ENCODE measurements around the gene ITGA4. TPM values are rescaled to one million over a fixed set of nuclear protein-coding genes. Genes with fewer than 3 reads are reported as not detected.

The ITGA4 gene
- total and polyA plus RNA-seq, 2 donors (not counting 1 experiment from before 2014, with no cell fraction given) = 69.2 to 169 TPM

DNA sequence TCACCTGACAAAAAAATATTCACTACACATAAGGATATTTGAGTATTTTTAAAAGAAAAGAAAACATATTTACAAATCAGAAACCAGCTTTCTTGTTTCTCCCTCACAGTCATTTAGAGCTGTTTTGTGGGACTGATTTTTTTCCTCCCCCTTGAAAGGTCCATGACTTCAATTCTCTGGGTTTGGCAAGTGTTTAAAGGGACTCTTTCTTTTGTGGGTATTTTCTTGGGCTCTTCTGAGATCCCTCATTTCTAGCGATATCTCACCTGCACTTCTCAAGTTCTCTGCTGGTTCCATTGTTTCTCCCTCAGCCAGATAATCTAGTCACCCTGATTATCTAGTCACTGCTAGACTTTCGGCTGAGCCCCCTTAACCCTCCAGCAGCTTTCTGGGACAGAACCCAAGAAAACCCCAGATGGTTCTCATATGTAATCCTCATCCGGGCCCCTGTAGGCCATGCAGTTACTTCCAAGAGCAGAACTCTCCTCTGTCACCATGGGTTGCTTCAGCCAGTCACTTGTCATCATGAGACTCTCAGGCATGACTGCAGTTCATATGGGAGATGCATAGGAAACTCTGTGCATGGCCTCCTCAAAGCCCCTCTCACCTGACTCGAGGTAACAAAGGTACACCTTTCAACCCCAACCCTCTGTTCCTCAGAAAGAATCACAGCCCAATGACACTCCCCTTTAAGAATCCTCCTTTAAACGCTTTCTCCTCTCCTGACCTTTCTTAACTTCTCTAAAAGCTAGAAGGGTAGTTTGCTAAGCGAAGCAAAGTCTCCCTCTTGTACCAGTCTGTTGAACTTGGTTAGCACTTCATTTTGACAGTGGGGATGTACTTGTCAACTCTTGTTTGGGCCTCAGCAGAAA, 36.7 kb upstream of the ITGA4 start:
- Mint-ChIP-seq H3K9me3 (ENCODE audit: insufficient read depth) (no peaks in the 10 kb centered on the region), H3K4me1 (peaks cover 54% of the 10 kb centered on the region), H3K27ac (peak overlapping the region; percentile 89), H3K4me3 (peak overlapping the region; percentile 59), H3K27me3 (no peaks in the 10 kb centered on the region)
- Histone ChIP-seq H3K27me3 (replicated peaks in 1 of 4; ENCODE audit: control extremely low read depth in 1 of 4, control insufficient read depth in 3 of 4, insufficient read depth in 4 of 4, low read length in 3 of 4) (no peaks in the 10 kb centered on the region), H3K4me1 (ENCODE audit: control insufficient read depth in 2 of 2, insufficient read depth in 2 of 2, low read length in 2 of 2) (peaks cover 45 to 48% of the 10 kb centered on the region in 2 donors), H3K4me2 (replicated peaks; ENCODE audit: low read depth, low read length, poor library complexity, severe bottlenecking) (peak overlapping the region; percentile 57), H3K9ac (ENCODE audit: low read length) (peak overlapping the region; percentile 57), H3K79me2 (ENCODE audit: control insufficient read depth, insufficient read depth, low read length) (no peaks in the 10 kb centered on the region), H3K4me3 (ENCODE audit: control extremely low read depth in 1 of 5, extremely low read depth in 1 of 5, insufficient read depth in 1 of 5, low read depth in 2 of 5, low read length in 4 of 5) (no peak overlapping the region), H4K20me1 (ENCODE audit: control insufficient read depth, insufficient read depth, low read length, poor library complexity, severe bottlenecking) (no peaks in the 10 kb centered on the region), H3K9me3 (ENCODE audit: control extremely low read depth in 1 of 3, control insufficient read depth in 2 of 3, insufficient read depth in 1 of 3, low read length in 2 of 3) (no peaks in the 10 kb centered on the region), H3K36me3 (replicated peaks in 1 of 2; ENCODE audit: control extremely low read depth in 1 of 2, control insufficient read depth in 1 of 2, extremely low read depth in 1 of 2, insufficient read depth in 2 of 2, low read length in 1 of 2) (no peaks in the 10 kb centered on the region), H2AFZ (ENCODE audit: insufficient read depth, low read depth, low read length, poor library complexity, severe bottlenecking) (peak overlapping the region; percentile 67), H3K27ac (ENCODE audit: low read length in 2 of 2) (peak overlapping the region; percentile 93 to 98)
- TF ChIP-seq, protein P1, sequence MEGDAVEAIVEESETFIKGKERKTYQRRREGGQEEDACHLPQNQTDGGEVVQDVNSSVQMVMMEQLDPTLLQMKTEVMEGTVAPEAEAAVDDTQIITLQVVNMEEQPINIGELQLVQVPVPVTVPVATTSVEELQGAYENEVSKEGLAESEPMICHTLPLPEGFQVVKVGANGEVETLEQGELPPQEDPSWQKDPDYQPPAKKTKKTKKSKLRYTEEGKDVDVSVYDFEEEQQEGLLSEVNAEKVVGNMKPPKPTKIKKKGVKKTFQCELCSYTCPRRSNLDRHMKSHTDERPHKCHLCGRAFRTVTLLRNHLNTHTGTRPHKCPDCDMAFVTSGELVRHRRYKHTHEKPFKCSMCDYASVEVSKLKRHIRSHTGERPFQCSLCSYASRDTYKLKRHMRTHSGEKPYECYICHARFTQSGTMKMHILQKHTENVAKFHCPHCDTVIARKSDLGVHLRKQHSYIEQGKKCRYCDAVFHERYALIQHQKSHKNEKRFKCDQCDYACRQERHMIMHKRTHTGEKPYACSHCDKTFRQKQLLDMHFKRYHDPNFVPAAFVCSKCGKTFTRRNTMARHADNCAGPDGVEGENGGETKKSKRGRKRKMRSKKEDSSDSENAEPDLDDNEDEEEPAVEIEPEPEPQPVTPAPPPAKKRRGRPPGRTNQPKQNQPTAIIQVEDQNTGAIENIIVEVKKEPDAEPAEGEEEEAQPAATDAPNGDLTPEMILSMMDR (IDR thresholded peaks at IDR 0.05) = no peak
- TF ChIP-seq EZH2 (IDR thresholded peaks at IDR 0.05; ENCODE audit: borderline replicate concordance, insufficient read depth, low read depth, low read length, poor library complexity, severe bottlenecking) = no peak
- intact Hi-C loops (cut with micrococcal nuclease) = loop anchor here (2.0 kb wide), 1 partner anchor 36 kb away; the partner anchor contains the start of gene ITGA4
- DNase-seq (peak; percentile 53), ATAC-seq (ENCODE audit: low read depth) (peak; percentile 53)
- WGBS (ENCODE audit: insufficient coverage) = 93% methylated on average over 4 of the region's 6 CpGs
- POLR2A ChIA-PET = no interaction called here
- CTCF ChIA-PET = interaction anchor here (0.8 to 1.9 kb wide), 7 partner anchors 9 to 124 kb away, joined by 3 to 7 read pairs (median 5); partner anchors contain the start of gene ITGA4

GRCh38 chr2:181421131-181421458, 36.1 kb upstream of the ITGA4 start:
- peaks cover 53% of the 10 kb centered on the region for H3K4me1 Mint-ChIP-seq
- H4K20me1 ChIP-seq (ENCODE audit: control insufficient read depth, insufficient read depth, low read length, poor library complexity, severe bottlenecking) = no peaks in the 10 kb centered on the region
- no CpG with 5 or more reads among the region's 1 CpG for WGBS (ENCODE audit: insufficient coverage)
- ATAC-seq (ENCODE audit: low read depth) (no peak), DNase-seq (no peak)
- peak overlapping the region; percentile 93 to 98 for H3K27ac ChIP-seq (ENCODE audit: low read length in 2 of 2)
- no peaks in the 10 kb centered on the region for H3K9me3 Mint-ChIP-seq (ENCODE audit: insufficient read depth)
- peak overlapping the region; percentile 59 for H3K4me3 Mint-ChIP-seq
- no peaks in the 10 kb centered on the region for H3K27me3 Mint-ChIP-seq
- peaks cover 42 to 44% of the 10 kb centered on the region in 2 donors for H3K4me1 ChIP-seq (ENCODE audit: control insufficient read depth in 2 of 2, insufficient read depth in 2 of 2, low read length in 2 of 2)
- H3K9ac ChIP-seq (ENCODE audit: low read length) = peak overlapping the region; percentile 57
- H2AFZ ChIP-seq (ENCODE audit: insufficient read depth, low read depth, low read length, poor library complexity, severe bottlenecking) = peak overlapping the region; percentile 67
- peak overlapping the region; percentile 57 for H3K4me2 ChIP-seq (replicated peaks; ENCODE audit: low read depth, low read length, poor library complexity, severe bottlenecking)
- no peaks in the 10 kb centered on the region for H3K9me3 ChIP-seq (ENCODE audit: control extremely low read depth in 1 of 3, control insufficient read depth in 2 of 3, insufficient read depth in 1 of 3, low read length in 2 of 3)
- no peaks in the 10 kb centered on the region for H3K79me2 ChIP-seq (ENCODE audit: control insufficient read depth, insufficient read depth, low read length)
- H3K27me3 ChIP-seq (replicated peaks in 1 of 4; ENCODE audit: control extremely low read depth in 1 of 4, control insufficient read depth in 3 of 4, insufficient read depth in 4 of 4, low read length in 3 of 4) = no peaks in the 10 kb centered on the region
- H3K27ac Mint-ChIP-seq = peak overlapping the region; percentile 89
- TF ChIP-seq EZH2 (IDR thresholded peaks at IDR 0.05; ENCODE audit: borderline replicate concordance, insufficient read depth, low read depth, low read length, poor library complexity, severe bottlenecking) = no peak
- H3K36me3 ChIP-seq (replicated peaks in 1 of 2; ENCODE audit: control extremely low read depth in 1 of 2, control insufficient read depth in 1 of 2, extremely low read depth in 1 of 2, insufficient read depth in 2 of 2, low read length in 1 of 2) = no peaks in the 10 kb centered on the region
- CTCF ChIA-PET = interaction anchor here (0.8 to 1.9 kb wide), 7 partner anchors 8 to 124 kb away, joined by 3 to 7 read pairs (median 5); partner anchors contain the start of gene ITGA4
- POLR2A ChIA-PET = no interaction called here
- no peak overlapping the region for H3K4me3 ChIP-seq (ENCODE audit: control extremely low read depth in 1 of 5, extremely low read depth in 1 of 5, insufficient read depth in 1 of 5, low read depth in 2 of 5, low read length in 4 of 5)
- intact Hi-C loops (cut with micrococcal nuclease) = loop anchor here (2.0 kb wide), 1 partner anchor 36 kb away; the partner anchor contains the start of gene ITGA4

All from B cell (primary cell).